22Rv1 (cell line): Measurements from ENCODE around the gene ACOD1.

ENCODE experiments used
- ZFX ChIP-seq: fragments of 450-650 bp; IDR thresholded peaks from 2 replicates; pipeline ENCODE4 v1.6.1; 2017; ENCODE audit warnings: antibody characterized with exemption, borderline replicate concordance
- TF ChIP-seq, protein P1 (sequence below): fragments of 450-650 bp; IDR thresholded peaks from 2 replicates; pipeline ENCODE4 v1.5.1; 2017; ENCODE audit warnings: mild to moderate bottlenecking

DNA sequence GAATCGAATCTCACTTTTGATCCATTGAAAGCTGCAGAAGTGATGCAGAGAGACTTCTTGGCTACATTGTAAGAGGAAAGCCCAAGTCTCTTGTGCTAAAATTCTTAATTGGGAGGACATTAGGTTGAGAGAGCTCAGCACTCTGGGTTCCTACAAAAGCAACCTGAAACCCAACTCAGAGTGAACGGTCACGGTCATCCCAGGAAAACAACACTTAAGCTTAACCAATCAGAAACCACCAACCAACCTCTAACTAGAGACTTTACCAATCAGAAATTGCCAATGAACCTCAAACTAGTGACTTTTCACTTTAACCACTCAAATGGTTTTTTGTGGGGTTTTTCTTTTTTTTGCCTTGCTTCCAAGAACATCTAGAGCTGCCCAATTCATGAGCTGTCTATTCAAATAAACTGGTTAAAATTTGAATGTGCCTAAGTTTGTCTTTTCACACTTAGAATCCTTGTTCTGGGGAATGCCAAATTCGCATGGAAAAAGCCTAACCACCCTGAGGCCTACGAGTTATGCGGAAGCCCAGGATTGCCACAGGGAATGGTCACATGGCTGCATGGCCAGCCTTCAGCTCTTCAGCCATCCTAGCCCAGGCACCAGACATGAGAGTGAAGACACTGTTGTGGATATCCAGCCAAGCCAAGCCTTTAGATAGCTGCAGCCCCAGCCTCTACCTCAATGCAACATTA, 25.8 kb downstream of the ACOD1 start:
- no peak for TF ChIP-seq ZFX
- TF ChIP-seq, protein P1, sequence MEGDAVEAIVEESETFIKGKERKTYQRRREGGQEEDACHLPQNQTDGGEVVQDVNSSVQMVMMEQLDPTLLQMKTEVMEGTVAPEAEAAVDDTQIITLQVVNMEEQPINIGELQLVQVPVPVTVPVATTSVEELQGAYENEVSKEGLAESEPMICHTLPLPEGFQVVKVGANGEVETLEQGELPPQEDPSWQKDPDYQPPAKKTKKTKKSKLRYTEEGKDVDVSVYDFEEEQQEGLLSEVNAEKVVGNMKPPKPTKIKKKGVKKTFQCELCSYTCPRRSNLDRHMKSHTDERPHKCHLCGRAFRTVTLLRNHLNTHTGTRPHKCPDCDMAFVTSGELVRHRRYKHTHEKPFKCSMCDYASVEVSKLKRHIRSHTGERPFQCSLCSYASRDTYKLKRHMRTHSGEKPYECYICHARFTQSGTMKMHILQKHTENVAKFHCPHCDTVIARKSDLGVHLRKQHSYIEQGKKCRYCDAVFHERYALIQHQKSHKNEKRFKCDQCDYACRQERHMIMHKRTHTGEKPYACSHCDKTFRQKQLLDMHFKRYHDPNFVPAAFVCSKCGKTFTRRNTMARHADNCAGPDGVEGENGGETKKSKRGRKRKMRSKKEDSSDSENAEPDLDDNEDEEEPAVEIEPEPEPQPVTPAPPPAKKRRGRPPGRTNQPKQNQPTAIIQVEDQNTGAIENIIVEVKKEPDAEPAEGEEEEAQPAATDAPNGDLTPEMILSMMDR, result no peak
